HepG2 (cell line): ENCODE measurements around the gene TMEM219. TPM values are rescaled to one million over a fixed set of nuclear protein-coding genes. Genes with fewer than 3 reads are reported as not detected.
A peak's percentile ranks its signal among the peaks of the same experiment; 100 is the strongest.

ENCODE experiments used
- ATAC-seq: fragments of 200-7000 bp; cut with Tn5 transposase; 3 replicates; pipeline ENCODE4 v1.9.1; 2020; ENCODE audit warnings: mild to moderate bottlenecking, moderate library complexity
- BruUV-seq: library from RNA; stranded (reverse); fragments of 400-500 nt; replicated peaks from 2 replicates; lab custom pipeline; 2021; lab: Mats Ljungman, UMichigan
- CTCF ChIA-PET: fragments of 300-600 bp; formaldehyde crosslinking; extraction: SDS; loops from one replicate; lab custom pipeline; 2021; ENCODE audit warnings: low total read pairs, inconsistent platforms, low intra/inter-chr PET ratio; lab: Yijun Ruan, JAX
- POLR2A ChIA-PET: fragments of 350-600 bp; sonication (Branson Sonifier 250); formaldehyde crosslinking; loops from one replicate; lab custom pipeline; 2020; ENCODE audit warnings: antibody characterized with exemption, inconsistent platforms; lab: Yijun Ruan, JAX
- DNase-seq: peaks from one replicate; pipeline ENCODE4 v3.0.0-alpha.2; 2015; ENCODE audit warnings: low spot score
- FAIRE-seq: peaks from 3 replicates; lab custom pipeline; 2011; peaks lifted over from hg19 to GRCh38; lab: Jason Lieb, UNC
- H2AFZ ChIP-seq: one replicate; pipeline ENCODE4 v1.6.1; 2011; ENCODE audit warnings: low read length, inconsistent platforms
- H3K27ac ChIP-seq: fragments of 300-600 bp; 3 replicates; pipeline ENCODE4 v1.8.0; 2011; ENCODE audit warnings: mixed run types, mild to moderate bottlenecking, mixed read lengths, low read length, inconsistent platforms; ENCODE audit not compliant: insufficient read depth; ENCODE audit errors: extremely low read length
- H3K27me3 ChIP-seq, 2 experiments: fragments of 200-600 bp in 1 of 2; 2 replicates in 1 of 2; 3 replicates in 1 of 2; pipeline versions ENCODE4 v1.6.0 to v1.8.0; 2011; ENCODE audit warnings: low read length in 2 of 2, mild to moderate bottlenecking in 2 of 2, moderate library complexity in 2 of 2, inconsistent platforms in 1 of 2; ENCODE audit not compliant: insufficient read depth in 2 of 2, control insufficient read depth in 1 of 2
- H3K36me3 ChIP-seq, 2 experiments: fragments of 200-600 bp in 1 of 2; replicated peaks in 1 of 2; 2 replicates in 1 of 2; 3 replicates in 1 of 2; pipeline versions ENCODE4 v1.5.1 to v1.8.0; 2011; ENCODE audit warnings: low read length in 2 of 2, inconsistent platforms in 1 of 2; ENCODE audit not compliant: insufficient read depth in 2 of 2, control insufficient read depth in 1 of 2
- H3K4me1 ChIP-seq: 2 replicates; pipeline ENCODE4 v1.5.1; 2012; ENCODE audit warnings: low read length, inconsistent platforms; ENCODE audit not compliant: insufficient read depth
- H3K4me2 ChIP-seq: 2 replicates; pipeline ENCODE4 v1.6.0; 2011; ENCODE audit warnings: low read depth, low read length, inconsistent platforms
- H3K4me3 ChIP-seq, 3 experiments: fragments of 200-600 bp in 1 of 3; sonication (generic), shearing (Covaris generic) in 1 of 3; replicated peaks in 1 of 3; 2 replicates each; pipeline ENCODE4 v1.5.1; 2011 to 2016; ENCODE audit warnings: low read length in 3 of 3, inconsistent platforms in 2 of 3, low read depth in 2 of 3, mild to moderate bottlenecking in 2 of 3, control low read depth in 1 of 3, mixed read lengths in 1 of 3; ENCODE audit not compliant: insufficient read depth in 1 of 3
- H3K79me2 ChIP-seq: one replicate; pipeline ENCODE4 v1.6.1; 2011; ENCODE audit warnings: low read length, inconsistent platforms; ENCODE audit not compliant: insufficient read depth
- H3K9ac ChIP-seq: 2 replicates; pipeline ENCODE4 v1.6.0; 2011; ENCODE audit warnings: mild to moderate bottlenecking, low read depth, low read length, inconsistent platforms; ENCODE audit not compliant: insufficient read depth
- H3K9me3 ChIP-seq: 2 replicates; pipeline ENCODE4 v1.5.1; 2012; ENCODE audit warnings: mild to moderate bottlenecking, low read length
- H4K20me1 ChIP-seq: 2 replicates; pipeline ENCODE4 v1.6.0; 2011; ENCODE audit warnings: inconsistent platforms, mild to moderate bottlenecking, low read length, moderate library complexity; ENCODE audit not compliant: insufficient read depth
- ATF7 ChIP-seq, 2 experiments: fragments of 450-650 bp in 1 of 2; sonication (generic) in 1 of 2; formaldehyde crosslinking in 1 of 2; IDR thresholded peaks; 2 replicates each; pipeline versions ENCODE4 v1.4.0 to v1.6.1; 2016 to 2020; ENCODE audit warnings: antibody characterized with exemption in 1 of 2, mild to moderate bottlenecking in 1 of 2, missing genetic modification reagents in 1 of 2
- CEBPB ChIP-seq: IDR thresholded peaks from 2 replicates; pipeline ENCODE4 v1.6.1; 2011; ENCODE audit warnings: low read depth, low read length, improper control_type of control experiment, borderline replicate concordance
- ELF4 ChIP-seq: sonication (generic); formaldehyde crosslinking; IDR thresholded peaks from 2 replicates; pipeline ENCODE4 v1.5.0; 2020; ENCODE audit warnings: missing genetic modification reagents, mild to moderate bottlenecking, moderate library complexity, borderline replicate concordance
- FOXO1 ChIP-seq: sonication (generic); formaldehyde crosslinking; IDR thresholded peaks from 2 replicates; pipeline ENCODE4 v1.4.0; 2020; ENCODE audit warnings: missing genetic modification reagents
- HES4 ChIP-seq: sonication (generic); formaldehyde crosslinking; IDR thresholded peaks from 2 replicates; pipeline ENCODE4 v1.9.0; 2021; ENCODE audit warnings: mild to moderate bottlenecking, missing genetic modification reagents, borderline replicate concordance
- HINFP ChIP-seq: sonication (generic); formaldehyde crosslinking; IDR thresholded peaks from 2 replicates; pipeline ENCODE4 v1.4.0; 2020; ENCODE audit warnings: low read depth, mild to moderate bottlenecking, missing genetic modification reagents
- HNRNPLL ChIP-seq: fragments of 200-400 bp; formaldehyde crosslinking; IDR thresholded peaks from 2 replicates; pipeline ENCODE4 v1.6.1; 2017; ENCODE audit warnings: mild to moderate bottlenecking, low read depth, low read length; ENCODE audit not compliant: poor library complexity, severe bottlenecking
- NFRKB ChIP-seq: fragments of 450-650 bp; IDR thresholded peaks from 2 replicates; pipeline ENCODE4 v1.6.1; 2017
- NR1H2 ChIP-seq: sonication (generic); formaldehyde crosslinking; IDR thresholded peaks from 2 replicates; pipeline ENCODE4 v1.8.1; 2022; ENCODE audit warnings: low read depth, missing genetic modification reagents, borderline replicate concordance
- SYNCRIP ChIP-seq: fragments of 200-400 bp; formaldehyde crosslinking; IDR thresholded peaks from 2 replicates; pipeline ENCODE4 v1.6.1; 2018; ENCODE audit warnings: mild to moderate bottlenecking, low read depth, low read length; ENCODE audit not compliant: insufficient read depth
- TAF1 ChIP-seq: sonication (generic); formaldehyde crosslinking; IDR thresholded peaks from 2 replicates; pipeline ENCODE4 v1.4.0; 2020; ENCODE audit warnings: missing genetic modification reagents
- TFDP2 ChIP-seq: sonication (generic); formaldehyde crosslinking; IDR thresholded peaks from 2 replicates; pipeline ENCODE4 v1.4.0; 2020; ENCODE audit warnings: missing genetic modification reagents
- ZFP90 ChIP-seq: sonication (generic); formaldehyde crosslinking; IDR thresholded peaks from 2 replicates; pipeline ENCODE4 v1.8.0; 2022; ENCODE audit warnings: missing genetic modification reagents, mild to moderate bottlenecking, inconsistent platforms, borderline replicate concordance
- ZNF17 ChIP-seq: sonication (generic); formaldehyde crosslinking; IDR thresholded peaks from 2 replicates; pipeline ENCODE4 v1.5.0; 2020; ENCODE audit warnings: mild to moderate bottlenecking, missing genetic modification reagents
- ZNF343 ChIP-seq: sonication (generic); formaldehyde crosslinking; IDR thresholded peaks from 2 replicates; pipeline ENCODE4 v1.4.0; 2020; ENCODE audit warnings: mild to moderate bottlenecking, missing genetic modification reagents
- ZNF567 ChIP-seq: sonication (generic); formaldehyde crosslinking; IDR thresholded peaks from 2 replicates; pipeline ENCODE4 v1.8.1; 2023; ENCODE audit warnings: mild to moderate bottlenecking, missing genetic modification reagents, borderline replicate concordance
- ZNF746 ChIP-seq: sonication (generic); formaldehyde crosslinking; IDR thresholded peaks from 2 replicates; pipeline ENCODE4 v1.8.0; 2022; ENCODE audit warnings: mild to moderate bottlenecking, missing genetic modification reagents
- ZNF792 ChIP-seq: IDR thresholded peaks from 2 replicates; pipeline ENCODE4 v1.6.1; 2016
- ZZZ3 ChIP-seq: sonication (generic); formaldehyde crosslinking; IDR thresholded peaks from 2 replicates; pipeline ENCODE4 v1.4.0; 2020; ENCODE audit warnings: missing genetic modification reagents, mild to moderate bottlenecking, borderline replicate concordance
- WGBS: methylation state at CpG from one replicate; pipeline ENCODE4 v1.1.6; 2017; ENCODE audit warnings: low lambda C conversion rate; 5-methylcytosine and 5-hydroxymethylcytosine counted together
- in situ Hi-C: cut with HindIII; loops from 2 replicates; pipeline ENCODE4 v1.10.0; 2017; ENCODE audit warnings: low pct_unique_long_range_greater_than_20kb; ENCODE audit not compliant: extremely low pct_ligation_motif_present
- intact Hi-C: fragments of 100-400 bp; cut with micrococcal nuclease; formaldehyde crosslinking; loops from one replicate; pipeline ENCODE4 v1.10.0; 2022; ENCODE audit not compliant: unreplicated experiment
- polyA plus RNA-seq, 8 experiments: library from polyadenylated mRNA; depleted of rRNA in 3 of 8; stranded (reverse) in 7 of 8; unstranded in 1 of 8; fragments of >200 nt; fragmentation: Illumina TruSeq in 4 of 8; extraction: Trizol in 4 of 8; gene quantifications; 2 replicates each; pipeline versions ENCODE4 v1.2.1 to v1.2.3, GENCODE V29; 2011 to 2016; ENCODE audit warnings: low read depth in 4 of 8, missing spikeins in 1 of 8, mixed read lengths in 1 of 8; ENCODE audit not compliant: insufficient read depth in 1 of 8
- total RNA-seq, 5 experiments: library from RNA; depleted of rRNA; stranded (reverse); fragments of >200 nt; fragmentation: Illumina TruSeq; extraction: Trizol; gene quantifications; 2 replicates each; pipeline ENCODE4 v1.2.3, GENCODE V29; 2016; ENCODE audit warnings: low read depth in 1 of 5

TMEM219 gene
- total and polyA plus RNA-seq, 2 of the 13 experiments (the other 11 are each of a cell fraction or from before 2014, with no cell fraction given) = 105 to 115 TPM

GRCh38 chr16:29995324-29995910, 33.5 kb downstream of the TMEM219 start, which contains the start of gene HIRIP3 (continued):
- TF ChIP-seq SYNCRIP (no peak), HNRNPLL (no peak), NR1H2 (no peak), ZNF792 (CRISPR knock-in tag) (no peak), NFRKB (no peak), CEBPB (no peak), ZNF343 (CRISPR knock-in tag) (no peak), HES4 (CRISPR knock-in tag) (peak; percentile 74; the same call in 1 of the 2 replicates), ZFP90 (CRISPR knock-in tag) (peak; percentile 96; the same call in 1 of the 2 replicates), FOXO1 (CRISPR knock-in tag) (no peak), ZNF17 (CRISPR knock-in tag) (peak; percentile 63; the same call in 1 of the 2 replicates)

- peaks cover 24% of the 10 kb centered on the region for H3K4me1 ChIP-seq
- in situ Hi-C loops (no loop called here), intact Hi-C loops (loop anchor here (5.0 kb wide), 1 partner anchor 34 kb away; the partner anchor contains the start of gene TMEM219)
- H3K9me3 ChIP-seq = no peaks in the 10 kb centered on the region
- ChIA-PET CTCF (no interaction called here), POLR2A (interaction anchor here (0.7 to 2.4 kb wide), 6 partner anchors 23 to 814 kb away, joined by 3 to 16 read pairs (median 3); partner anchors contain the start of genes ALDOA, SEZ6L2, TAOK2 and TMEM219)
- H3K36me3 ChIP-seq = peaks cover 10 to 20% of the 10 kb centered on the region in 2 experiments; a peak in 4 of 5 replicates
- whole genome bisulfite sequencing = 1% methylated on average over 57 of the region's 65 CpGs
- peak within 1 kb of the TSS; percentile 92 to 95 (median 94) for H3K4me3 ChIP-seq
- H3K9ac ChIP-seq = peak within 1 kb of the TSS; percentile 85
- ATAC-seq (peak; percentile 96), FAIRE-seq (peak; percentile 91), DNase-seq (peak; percentile 94)
- peak within 1 kb of the TSS; percentile 96 for H3K4me2 ChIP-seq
- peak within 1 kb of the TSS; percentile 87 for H3K27ac ChIP-seq
- no peaks in the 10 kb centered on the region for H4K20me1 ChIP-seq
- H3K79me2 ChIP-seq = peaks cover 9% of the 10 kb centered on the region
- TSS peak; percentile 58 for BruUV-seq
- H2AFZ ChIP-seq = peak within 1 kb of the TSS; percentile 84
- H3K27me3 ChIP-seq = peaks cover 0 to 5% of the 10 kb centered on the region in 2 experiments; a peak in 1 of 5 replicates
- peak; percentile 97 for TF ChIP-seq TAF1 (CRISPR knock-in tag)
- peak; percentile 70; the same call in 1 of the 2 replicates for TF ChIP-seq HINFP (CRISPR knock-in tag)
- TF ChIP-seq ZNF567 (CRISPR knock-in tag) = peak; percentile 26; the same call in 1 of the 2 replicates
- TF ChIP-seq ZNF746 (CRISPR knock-in tag) = peak; percentile 66; the same call in 1 of the 2 replicates
- 0 out of 2 replicates have a peak, but pooled peaks have one; percentile 7 for TF ChIP-seq ATF7 (IDR thresholded peaks at IDR 0.05)
- peak; percentile 72; the same call in 1 of the 2 replicates for TF ChIP-seq ATF7 (CRISPR knock-in tag; IDR thresholded peaks at IDR 0.05)
- no peak for TF ChIP-seq ZZZ3
- peak; percentile 63 for TF ChIP-seq TFDP2 (CRISPR knock-in tag)
- TF ChIP-seq ELF4 (CRISPR knock-in tag) = peak; percentile 38; the same call in 1 of the 2 replicates
Observed at GRCh38 chr16:29995911-29996765, 34.3 kb downstream of the TMEM219 start, which contains the start of gene INO80E. INO80E (plus strand) TSS chr16:29996241; CDS start chr16:29996311, 70 bp downstream.
